Dedifferentiated amniotic fluid mesenchymal stem cell (primary cell): ENCODE data around the gene SOCS6.
A peak's percentile ranks its signal among the peaks of the same experiment; 100 is the strongest.
"Not testable (repeated sequence)": the region's sequence is repeated elsewhere in the genome, so short reads cannot be mapped to it uniquely, and the experiment has no call there.

Source experiments
- DNase-seq: peaks from one replicate; pipeline ENCODE4 v3.0.0-alpha.2; 2016; ENCODE audit errors: extremely low spot score

Gene SOCS6, protein sequence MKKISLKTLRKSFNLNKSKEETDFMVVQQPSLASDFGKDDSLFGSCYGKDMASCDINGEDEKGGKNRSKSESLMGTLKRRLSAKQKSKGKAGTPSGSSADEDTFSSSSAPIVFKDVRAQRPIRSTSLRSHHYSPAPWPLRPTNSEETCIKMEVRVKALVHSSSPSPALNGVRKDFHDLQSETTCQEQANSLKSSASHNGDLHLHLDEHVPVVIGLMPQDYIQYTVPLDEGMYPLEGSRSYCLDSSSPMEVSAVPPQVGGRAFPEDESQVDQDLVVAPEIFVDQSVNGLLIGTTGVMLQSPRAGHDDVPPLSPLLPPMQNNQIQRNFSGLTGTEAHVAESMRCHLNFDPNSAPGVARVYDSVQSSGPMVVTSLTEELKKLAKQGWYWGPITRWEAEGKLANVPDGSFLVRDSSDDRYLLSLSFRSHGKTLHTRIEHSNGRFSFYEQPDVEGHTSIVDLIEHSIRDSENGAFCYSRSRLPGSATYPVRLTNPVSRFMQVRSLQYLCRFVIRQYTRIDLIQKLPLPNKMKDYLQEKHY

DNA sequence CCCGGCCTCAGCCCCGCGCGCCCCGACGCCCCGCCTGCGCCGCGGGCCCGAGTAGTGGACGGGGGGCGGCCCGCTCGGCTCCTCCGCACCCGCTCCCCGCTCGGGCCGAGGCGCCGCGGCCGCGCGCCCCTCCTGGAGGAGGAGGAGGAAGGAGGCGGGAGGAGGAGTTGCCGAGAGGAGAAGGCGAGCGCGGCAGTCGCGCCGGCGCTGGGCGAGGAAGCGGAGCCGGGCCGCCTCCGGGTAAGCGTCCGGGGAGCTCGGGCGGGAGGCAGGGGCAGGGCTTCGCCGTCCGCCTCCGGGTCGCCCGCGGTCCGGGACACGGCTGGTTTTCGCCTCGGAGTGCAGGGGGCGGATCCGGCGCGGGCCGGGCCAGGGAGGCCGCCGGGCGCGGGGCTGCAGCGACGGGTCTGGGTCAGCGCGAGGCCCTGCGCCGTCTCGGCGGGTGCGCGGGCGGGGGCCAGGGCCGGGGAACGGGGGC, at the start of gene SOCS6:
Gene SOCS6 (plus strand): TSS at position 195 of the 478 bp plus-strand sequence. CDS start 35,624 bp downstream, outside the sequence.
- DNase-seq = peak; percentile 42

DNA sequence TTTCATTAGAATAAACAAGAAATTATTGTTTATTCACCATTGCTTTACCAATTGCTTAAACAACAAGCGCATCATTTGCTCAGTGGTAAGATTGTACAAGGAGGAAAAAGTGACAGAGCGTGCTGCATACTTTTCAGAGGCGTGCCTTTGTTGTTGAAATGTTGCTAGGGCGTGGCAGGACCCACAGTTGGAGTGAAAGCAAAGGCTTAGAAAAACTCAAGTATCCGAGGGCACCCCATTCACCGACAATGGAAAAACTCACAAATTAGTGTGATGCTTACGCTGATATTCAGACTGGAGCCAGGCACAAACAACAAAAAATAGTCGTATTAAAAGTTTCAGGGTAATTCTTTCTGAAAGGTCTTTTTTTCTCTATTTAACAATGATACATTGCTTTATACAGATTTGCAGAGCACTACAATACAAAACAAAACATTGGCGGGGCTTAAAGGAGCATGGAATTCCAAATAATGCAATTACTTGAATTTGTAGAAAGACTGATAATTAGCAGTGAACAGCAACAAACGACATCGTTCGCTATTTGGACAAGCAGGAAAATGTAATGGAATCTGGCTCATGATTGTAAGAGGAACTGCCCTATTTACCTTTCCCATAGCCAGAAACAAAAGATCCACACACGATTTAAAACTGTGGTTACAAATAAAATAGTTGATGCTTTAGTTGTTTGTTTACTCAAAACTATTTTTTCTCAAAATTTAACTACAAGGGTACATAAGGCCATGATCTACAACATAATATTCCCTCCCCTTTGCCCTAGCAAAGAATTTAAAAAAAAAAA, 45.5 kb upstream of the SOCS6 start:
- DNase-seq = no peak

DNA sequence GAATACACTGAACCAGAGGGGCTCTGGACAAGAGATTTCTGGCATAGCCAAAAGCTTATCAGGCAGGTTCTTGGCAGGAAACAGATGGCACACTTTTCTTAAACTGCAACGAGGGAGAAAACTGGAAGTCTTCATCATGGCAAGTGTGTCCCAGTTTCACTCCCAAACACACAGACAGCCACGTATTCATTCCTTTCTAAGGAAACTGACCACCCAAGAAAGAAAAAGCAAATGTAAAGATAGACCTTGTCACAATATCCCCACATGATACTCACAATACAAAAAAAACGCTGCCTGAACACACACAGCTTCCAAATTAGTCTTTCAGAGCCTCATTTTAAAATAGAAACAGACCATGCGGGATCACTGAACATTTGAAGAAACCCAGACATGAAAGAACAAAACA, 42.8 kb upstream of the SOCS6 start:
- DNase-seq = no peak

DNA sequence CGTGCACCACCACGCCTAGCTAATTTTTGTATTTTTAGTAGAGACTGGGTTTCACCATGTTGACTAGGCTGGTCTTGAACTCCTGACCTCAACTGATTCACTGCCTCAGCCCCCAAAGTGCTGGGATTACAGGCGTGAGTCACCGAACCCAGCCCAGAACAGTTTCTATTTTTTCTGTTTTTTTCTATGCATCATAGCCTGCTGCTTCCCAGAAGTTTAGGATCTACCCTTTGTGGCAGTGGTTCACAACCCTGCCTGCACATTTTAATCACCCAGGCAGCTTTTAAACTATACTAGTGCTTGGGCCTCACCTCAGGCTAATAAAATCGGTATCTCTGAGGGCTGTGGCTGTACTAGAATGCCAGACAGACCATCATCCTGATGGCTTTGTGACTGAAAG, 39.7 kb upstream of the SOCS6 start:
- no peak for DNase-seq

DNA sequence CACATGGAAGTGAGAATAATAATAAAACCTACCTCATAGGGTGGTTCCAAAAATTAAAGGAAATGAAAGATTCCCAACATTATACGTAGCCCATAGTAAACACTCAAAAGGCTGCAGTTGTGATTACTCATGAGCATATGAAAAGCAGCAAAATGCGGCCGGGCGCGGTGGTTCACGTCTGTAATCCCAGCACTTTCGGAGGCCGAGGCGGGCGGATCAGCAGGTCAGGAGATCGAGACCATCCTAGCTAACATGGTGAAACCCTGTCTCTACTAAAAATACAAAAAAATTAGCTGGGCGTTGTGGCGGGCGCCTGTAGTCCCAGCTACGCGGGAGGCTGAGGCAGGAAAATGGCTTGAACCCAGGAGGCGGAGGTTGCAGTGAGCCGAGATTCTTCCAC, 39.0 kb upstream of the SOCS6 start:
- not testable (repeated sequence) for DNase-seq

DNA sequence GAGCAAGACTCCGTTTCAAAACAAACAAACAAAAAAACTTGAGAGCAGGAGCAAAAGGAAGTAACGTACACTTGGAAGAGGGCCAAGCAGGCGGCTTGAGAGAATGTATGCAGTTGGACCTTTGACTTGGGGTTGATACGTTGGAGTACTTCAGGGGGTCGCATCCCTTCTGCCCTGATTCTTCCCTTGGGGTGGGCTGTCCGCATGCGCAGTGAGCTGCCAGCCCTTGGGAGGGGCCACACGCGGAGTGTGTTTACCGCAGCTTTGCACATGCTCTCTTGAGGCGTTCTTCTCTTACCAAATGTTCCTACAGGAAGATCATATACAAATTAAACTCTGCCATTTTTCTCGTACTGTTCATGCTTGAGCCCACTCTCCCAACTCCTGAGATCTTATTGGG, 38.1 kb upstream of the SOCS6 start:
- DNase-seq = no peak

DNA sequence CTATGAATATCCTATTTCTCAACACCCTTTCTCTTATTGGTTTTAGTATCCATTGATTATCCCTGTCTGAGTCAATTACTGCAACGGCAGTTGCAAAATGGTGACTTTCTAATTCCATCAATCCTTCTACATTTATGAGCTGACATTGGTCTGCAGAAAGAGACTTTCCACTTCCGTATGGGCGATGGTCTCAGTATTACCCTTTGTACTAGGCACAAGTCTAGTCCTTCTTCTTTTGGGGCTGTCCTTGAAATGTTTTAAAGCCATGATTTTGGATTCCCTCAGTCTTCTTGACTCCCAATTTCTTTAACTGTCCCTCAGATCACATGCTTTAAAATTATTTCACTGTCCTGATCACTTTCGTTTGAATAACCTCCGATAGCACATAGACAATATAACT, 32.7 kb upstream of the SOCS6 start:
- no peak for DNase-seq

DNA sequence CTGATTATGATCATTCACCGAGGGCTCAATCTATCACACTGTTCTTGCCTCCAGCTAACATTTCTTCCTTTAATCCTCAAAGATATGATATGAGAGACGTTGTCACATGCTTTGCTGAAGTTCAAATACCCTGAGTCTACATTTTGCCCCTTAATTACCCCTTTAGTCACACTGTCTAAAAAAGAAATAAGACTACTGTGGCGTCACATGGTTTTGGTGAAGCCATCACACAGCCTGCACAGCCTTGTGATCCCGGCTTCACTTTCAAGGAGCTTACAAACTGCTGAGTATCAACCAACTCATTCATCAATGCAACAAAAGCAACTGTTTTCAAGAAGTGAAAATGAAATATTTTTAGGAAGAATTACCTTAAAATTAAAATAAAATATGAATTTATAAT, 31.9 kb upstream of the SOCS6 start:
- no peak for DNase-seq

DNA sequence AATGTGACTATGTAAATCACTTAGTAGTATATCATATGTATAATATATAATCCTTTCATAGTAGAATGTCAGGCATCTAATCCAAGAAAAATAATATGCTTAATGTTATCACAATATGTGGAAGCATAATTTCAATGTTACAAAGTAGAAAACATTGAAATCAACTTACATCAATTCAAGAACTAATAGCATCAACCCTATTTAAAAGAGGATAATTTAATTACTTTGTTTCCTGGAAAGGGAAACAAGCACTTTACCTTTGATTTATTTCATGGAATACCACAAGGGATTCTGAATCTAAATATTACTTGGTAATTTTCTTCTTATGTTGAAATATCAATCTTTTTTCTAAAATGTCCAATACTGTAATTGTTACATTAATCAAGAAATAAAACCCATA, 30.6 kb upstream of the SOCS6 start:
- DNase-seq = no peak

DNA sequence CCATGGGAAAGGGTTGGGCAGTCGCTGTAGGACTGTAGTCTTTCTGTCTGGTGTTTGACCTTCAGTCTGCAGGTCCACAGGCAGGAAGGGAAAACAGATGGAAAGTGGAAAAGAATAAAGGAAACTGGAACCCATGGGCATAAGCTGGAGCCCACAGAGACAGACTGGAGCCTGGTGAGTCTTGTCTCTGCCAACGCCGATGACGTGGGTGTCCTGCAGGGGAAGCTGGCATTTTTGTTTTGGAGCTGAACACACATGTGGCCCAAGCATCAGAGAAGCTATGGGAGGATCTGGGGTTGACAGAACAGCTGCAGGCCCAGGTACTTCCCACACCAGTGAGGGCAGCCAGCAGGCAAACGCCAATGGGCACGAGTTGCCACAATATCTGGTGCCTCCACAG, 28.2 kb upstream of the SOCS6 start:
- DNase-seq = no peak

DNA sequence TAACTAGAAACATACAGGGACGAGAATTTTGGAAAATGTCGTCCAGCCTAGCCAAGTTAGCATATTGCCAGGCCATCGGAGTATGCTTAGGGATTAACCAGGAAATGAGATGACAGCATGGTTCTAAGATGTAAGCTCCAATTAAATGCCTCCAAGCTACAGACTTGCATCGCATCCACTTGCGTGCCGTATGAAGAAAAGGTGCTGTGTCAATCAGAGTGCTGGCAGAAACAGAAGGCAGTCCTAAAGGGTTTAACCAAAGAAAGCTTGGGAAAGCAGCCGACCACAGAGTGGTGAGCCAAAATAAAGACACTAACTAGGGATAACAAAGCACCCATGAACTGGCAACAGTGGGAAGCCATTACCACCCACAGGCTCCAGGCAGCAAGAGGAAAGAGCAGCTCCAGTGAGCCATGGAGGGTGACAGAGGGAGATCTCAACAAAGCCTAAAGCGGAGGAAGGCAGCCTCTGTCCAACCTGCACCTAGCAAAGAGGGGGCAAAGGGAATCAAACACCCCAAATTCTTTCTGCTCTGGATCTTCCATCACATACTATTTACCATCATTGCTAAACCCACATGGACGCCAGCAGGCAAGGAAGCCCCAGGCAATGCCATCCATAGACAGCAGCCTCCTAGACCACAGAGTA, 27.6 kb upstream of the SOCS6 start:
- no peak for DNase-seq

DNA sequence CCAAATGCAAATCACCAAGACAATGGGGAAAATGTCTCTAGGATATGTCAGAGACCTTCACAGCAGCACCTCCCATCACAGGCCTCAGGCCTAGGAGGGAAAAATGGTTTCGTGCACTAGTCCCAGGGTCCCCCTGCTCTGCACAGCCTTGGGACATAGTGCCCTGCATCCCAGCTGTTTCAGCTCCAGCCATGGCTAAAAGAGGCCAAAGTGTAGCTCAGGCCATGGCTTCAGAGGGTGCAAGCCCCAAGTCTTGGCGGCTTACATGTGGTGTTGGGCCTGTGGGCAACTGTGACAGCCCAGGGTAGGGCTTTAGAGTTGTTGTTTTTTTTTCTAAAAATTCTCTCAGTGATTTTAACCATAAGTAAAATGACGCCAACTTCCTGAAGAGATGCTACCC, 25.5 kb upstream of the SOCS6 start:
- DNase-seq = no peak

DNA sequence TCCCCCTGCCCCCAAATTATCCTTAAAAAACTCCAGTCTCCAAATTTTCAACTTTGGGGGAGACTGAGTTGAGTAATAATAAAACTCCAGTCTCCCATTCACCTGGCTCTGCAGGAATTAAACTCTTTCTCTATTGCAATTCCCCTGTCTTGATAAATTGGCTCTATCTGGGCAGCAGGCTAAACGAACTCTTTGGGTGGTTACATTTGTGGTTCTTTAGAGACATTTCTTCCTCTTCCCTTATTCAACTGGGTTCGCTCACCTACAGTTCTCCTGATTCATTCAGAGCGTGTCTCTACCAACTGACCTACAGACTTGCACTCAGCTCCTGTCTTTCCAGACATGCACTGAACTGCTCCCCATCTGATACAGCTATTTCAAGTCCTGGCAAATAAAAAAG, 17.1 kb upstream of the SOCS6 start:
- no peak for DNase-seq

DNA sequence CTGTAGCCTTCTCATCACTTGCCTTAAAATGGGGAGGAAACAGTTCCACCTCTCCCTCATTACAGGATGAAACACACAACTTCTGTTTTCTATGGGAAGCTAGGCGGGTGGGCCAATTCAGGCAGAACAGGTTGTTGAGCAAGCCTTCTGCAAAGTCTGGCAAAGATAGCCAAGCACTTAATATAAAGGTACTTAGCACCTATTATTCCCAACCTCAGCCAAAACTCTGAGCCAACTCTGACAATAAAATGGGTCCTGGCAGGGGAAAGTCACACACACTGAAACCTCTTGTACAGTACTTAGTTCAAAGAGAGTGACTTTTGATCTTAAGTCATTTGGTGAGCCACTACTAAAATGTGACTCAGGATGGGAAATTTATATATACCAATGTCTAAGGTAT, 15.8 kb upstream of the SOCS6 start:
- DNase-seq = no peak

DNA sequence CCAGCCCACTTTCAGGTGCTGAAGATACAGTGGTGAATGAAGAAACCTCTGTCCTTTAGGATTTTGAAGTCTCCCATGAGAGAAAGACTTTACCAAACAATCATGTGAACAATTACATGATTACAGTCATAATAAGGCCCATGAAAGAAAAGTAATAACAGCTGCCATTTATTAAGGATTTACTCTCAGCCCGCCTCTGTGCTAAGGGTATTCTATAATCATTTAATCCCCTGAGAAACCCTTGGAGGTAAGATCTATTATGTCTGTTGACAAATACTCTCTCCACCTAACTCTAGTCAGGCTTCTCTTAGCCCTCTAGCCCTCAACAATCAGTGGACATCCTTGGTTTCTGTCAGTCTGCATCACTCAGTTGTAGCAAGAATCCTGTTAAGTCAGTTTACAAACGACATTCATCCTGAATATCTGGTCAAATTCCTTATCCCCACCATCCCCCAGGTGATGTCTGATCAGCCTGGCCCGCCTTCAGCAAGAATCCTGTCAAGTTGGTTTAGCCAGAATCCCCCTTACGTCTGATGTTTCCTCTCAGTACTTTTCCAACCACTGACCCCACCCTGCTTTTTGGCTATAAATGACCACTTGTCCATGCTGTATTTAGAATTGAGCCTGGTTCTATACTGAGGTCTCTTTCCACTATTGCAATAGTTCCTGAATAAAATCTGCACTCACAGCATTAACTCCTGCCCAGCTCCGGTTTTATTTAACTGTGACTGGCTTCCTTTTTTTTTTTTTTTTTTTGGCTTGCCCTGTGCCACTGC, 12.2 kb upstream of the SOCS6 start:
- DNase-seq = no peak

DNA sequence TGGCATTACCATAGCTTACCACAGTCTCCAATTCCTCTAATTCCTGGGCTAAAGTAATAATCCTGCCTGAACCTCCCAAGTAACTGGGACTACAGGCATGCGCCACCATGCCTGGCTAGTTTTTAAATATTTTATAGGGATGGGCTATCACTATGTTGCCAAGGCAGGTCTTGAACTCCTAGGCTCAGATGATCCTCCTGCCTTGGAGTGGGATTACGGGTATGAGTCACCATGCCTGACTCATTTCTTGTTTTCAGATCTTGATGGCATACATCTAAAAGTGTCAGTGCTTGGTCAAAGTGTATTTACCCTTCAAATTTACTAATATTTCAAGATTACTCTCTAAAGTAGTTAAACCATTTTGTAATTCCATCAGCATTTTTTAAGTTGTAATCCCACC, 9.4 kb upstream of the SOCS6 start:
- DNase-seq = no peak

DNA sequence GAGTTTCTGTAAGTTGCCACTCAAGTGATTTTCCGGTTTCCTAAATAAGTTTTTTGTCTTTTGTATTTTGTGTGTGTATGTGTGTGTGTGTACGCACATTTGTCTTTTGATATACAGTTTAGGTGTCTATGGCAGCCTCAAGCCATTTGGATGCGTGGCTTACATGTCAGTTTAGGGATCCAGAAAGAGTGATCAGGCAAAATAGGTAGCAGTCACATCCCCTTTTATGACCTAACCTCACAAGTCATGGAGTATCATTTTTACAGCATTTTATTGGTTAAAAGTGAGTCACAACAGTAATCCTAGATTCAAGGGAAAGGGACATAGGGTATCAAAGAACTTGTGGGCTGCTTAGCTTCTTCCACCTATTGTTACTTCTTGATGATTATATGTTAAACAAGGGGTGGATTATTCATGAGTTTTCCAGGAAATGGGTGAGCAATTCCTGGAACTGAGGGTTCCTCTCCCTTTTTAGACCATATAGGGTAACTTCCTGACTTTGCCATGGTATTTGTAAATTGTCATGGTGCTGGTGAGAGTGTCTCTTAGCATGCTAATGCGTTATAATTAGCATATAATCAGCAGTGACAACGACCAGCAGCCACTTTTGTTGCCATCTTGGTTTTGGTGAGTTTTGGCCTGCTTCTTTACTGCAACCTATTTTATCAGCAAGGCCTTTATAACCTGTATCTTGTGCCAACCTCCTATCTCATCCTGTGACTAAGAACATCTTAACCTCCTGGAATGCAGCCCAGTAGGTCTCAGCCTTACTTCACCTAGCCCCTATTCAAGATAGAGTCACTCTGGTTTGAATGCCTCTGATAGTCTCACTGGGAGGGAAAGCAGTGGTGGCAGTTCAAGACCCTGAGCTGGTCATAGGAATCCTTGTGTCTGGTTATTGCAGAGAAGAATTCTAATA, 8.6 kb upstream of the SOCS6 start:
- DNase-seq = no peak

DNA sequence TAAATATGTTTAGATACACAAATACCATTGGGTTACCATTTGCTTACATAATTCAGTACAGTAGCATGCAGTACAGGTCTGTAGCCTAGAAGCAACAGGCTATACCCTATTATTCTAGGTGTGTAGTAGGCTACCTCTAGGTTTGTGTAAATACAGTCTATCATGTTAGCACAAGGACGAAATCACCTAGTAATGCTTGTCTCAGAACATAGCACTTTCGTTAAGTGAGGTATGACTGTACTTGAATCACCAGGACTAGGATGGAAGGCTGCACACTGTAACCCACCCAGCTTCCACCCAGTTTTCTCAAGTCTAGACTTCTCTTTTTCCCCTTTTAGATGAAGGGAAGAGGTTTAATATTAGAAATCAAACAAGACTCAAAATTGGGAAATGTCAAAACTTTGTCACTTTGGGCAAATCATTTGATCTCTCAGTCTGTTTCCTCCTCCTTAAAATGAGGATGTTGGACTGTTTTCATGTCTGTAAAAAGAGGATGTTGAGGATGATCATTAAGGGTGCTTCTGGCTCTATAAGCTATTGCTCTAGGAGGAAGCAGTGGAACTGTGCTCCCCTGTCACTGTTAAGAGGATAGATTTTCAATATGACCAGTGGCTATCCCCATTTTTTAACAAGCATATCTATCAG, 3.7 kb upstream of the SOCS6 start:
- no peak for DNase-seq

DNA sequence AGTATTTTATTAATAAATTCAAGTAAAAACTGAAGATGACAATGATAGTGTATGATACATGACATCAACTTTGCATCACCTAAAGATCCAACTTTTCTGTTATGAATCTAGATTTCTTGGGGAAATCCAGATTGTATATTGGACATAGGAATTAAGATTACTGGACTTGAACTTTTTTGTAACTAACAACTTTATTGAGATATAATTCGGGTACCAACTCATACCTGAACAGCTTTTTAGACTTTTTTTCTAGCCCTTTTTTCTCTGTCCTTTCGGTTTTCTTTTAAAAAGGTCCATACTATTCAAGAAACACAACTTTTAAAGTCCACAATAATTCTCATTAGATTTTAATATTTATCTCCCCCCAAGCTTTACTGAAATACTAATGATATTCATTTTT, 1.1 kb upstream of the SOCS6 start:
- no peak for DNase-seq
